GM19438 (cell line): Measurements from ENCODE around the gene TARM1.
"Not testable (repeated sequence)": the region's sequence is repeated elsewhere in the genome, so short reads cannot be mapped to it uniquely, and the experiment has no call there.

Source experiments
- ATAC-seq: cut with Tn5 transposase; IDR thresholded peaks from one replicate; pipeline ENCODE4 v1.9.1; 2021; ENCODE audit warnings: low read depth; ENCODE audit not compliant: unreplicated experiment

TARM1 gene

DNA sequence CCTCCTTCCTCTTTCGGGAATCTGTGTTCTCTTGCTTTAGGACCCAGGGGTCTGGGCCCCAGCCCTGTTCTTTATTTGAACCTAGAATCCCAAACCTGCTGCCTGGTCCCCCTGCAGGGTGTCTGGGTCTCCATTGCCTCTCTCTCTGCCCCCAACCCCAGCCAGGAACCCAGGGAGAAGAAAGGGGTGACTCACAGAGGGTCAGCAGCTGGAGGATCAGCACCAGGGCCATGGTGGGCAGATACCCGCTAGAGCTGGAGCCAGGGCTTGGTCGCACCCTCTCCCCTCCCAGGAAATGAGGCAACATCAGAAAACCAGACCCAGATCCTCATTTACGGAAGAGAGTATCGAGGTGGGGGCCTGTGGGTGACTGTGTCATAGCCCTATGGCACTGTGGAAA lies 19.4 kb upstream of the TARM1 start, which contains the start of gene OSCAR:
TSS of gene OSCAR (minus strand) at position 243 of the 400 bp plus-strand sequence. CDS start at position 232, 11 bp downstream.
- no peak for ATAC-seq

DNA sequence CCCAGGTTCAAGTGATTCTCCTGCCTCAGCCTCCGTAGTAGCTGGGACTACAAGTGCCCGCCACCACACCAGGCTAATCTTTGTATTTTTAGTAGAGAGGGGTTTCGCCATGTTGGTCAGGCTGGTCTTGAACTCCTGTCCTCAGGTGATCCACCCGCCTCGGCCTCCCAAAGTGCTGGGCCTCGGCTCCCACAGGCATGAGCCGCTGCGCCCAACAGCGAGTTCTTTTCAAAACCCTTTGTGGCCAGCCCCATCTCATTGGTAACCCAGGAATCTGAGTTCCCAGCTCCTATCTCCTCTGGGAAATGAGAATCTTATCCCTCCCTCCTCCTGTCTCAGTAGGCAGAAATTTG lies 18.7 kb upstream of the TARM1 start:
- ATAC-seq, result not testable (repeated sequence)

DNA sequence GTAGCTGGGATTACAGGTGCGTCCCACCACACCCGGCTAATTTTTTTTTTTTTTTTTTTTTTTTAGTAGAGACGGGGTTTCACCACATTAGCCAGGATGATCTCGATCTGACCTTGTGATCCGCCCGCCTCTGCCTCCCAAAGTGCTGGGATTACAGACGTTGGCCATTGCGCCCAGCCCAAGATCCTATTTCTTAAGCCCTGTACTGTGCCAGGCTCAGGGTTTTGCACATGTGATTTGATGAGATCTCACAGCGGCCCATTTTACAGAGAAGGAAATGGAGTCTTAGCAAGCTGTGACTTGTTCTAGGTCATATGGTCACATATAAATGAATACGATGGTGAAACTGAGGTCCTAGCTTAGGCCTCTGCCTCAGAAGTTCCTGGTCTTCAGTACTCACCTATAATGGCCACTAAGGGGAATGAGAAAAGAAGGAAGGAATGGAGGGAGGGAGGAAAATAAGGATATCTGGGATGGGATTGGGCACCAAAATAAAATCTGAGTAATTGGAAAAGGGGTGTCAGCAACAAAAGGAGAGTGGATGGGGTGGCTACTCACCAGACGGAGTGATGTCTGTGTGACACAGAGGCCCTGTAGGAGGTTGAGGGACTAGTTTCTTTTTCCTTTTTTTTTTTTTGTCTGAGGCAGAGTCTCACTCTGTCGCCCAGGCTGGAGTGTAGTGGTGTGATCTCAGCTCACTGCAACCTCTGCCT lies 18.2 kb upstream of the TARM1 start:
- ATAC-seq, result no peak

DNA sequence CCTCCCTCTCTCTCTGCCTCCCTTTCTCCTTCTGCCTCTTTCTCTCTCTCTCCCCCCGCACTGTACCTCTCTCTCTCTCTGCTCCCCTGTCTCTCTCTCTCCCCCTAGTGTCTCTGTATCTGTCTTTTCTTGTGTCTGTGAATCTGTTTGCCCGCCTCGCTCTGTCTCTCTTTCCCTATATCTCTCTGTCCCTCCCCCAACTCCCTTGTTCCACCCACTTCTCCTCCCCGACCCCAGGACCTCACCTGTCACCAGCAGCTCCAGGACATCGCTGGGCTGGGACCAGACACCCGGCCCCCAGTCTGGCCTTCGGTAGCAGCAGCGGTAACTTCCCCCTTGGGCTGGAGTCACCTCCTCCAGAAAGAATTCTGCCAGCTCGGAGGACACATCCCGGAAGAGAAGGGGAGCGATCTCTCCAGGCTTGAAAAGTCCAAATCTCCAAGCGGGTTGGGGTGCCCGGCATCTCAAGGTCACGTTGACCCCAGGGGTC lies 15.5 kb upstream of the TARM1 start:
- no peak for ATAC-seq

DNA sequence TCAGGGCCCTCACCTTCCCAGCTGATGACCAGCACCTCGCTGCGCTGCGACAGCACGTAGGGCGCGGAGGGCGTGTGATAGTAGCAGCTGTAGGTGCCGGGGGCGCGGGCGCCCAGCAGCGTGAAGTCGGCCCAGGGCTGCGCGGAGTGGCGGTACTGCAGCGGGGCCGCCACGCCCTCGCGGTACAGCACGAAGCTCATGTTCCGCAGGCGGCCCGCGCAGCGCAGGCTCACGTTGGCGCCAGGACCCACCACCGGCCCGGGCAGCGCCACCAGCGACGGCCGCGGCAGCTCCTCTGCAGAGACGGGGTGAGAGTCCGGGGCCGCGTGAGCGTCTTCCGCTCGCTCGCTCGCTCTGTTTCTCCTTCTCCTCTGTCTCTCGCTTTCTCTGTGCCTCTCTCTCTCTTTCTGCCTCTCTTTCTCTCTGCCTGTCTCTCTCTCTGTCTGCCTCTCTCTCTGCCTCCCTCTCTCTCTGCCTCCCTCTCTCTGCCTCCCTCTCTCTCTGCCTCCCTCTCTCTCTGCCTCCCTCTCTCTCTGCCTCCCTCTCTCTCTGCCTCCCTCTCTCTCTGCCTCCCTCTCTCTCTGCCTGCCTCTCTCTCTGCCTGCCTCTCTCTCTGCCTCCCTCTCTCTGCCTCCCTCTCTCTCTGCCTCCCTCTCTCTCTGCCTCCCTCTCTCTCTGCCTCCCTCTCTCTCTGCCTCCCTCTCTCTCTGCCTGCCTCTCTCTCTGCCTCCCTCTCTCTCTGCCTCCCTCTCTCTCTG lies 14.9 kb upstream of the TARM1 start:
- ATAC-seq, result not testable (repeated sequence)

DNA sequence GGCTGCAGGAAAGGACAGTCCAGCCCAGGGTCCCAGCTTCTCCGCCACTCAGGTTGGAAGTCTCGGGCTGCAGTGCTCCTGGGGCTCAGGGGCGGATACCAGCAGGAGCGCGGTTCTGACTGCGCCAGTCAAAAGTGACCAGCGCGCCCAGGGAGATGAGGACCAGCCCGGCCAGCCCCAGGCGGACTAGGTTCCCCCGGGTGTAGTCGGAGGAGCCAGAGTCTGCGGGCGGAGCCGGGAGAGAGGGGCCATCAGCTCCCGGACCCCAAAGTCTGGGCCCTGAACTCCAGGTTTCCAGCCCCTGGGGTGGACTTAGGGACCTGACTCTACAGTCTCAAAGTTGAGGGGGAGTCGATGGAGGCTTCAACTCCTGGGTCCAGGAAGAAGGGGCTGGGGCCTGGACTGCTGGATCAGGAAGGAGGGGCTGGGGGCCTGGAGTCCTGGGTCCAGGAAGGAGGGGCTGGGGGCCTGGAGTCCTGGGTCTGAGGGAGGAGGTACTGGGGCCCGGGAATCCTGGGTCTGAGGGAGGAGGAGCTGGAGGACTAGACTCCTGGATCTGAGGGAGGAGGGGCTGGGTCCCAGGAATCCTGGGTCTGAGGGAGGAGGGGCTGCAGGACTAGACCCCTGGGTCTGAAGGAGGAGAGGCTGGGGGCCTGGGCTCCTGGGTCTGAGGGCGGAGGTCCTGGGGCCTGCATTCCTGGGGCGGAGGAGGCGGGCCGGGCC lies 14.1 kb upstream of the TARM1 start:
- no peak for ATAC-seq

DNA sequence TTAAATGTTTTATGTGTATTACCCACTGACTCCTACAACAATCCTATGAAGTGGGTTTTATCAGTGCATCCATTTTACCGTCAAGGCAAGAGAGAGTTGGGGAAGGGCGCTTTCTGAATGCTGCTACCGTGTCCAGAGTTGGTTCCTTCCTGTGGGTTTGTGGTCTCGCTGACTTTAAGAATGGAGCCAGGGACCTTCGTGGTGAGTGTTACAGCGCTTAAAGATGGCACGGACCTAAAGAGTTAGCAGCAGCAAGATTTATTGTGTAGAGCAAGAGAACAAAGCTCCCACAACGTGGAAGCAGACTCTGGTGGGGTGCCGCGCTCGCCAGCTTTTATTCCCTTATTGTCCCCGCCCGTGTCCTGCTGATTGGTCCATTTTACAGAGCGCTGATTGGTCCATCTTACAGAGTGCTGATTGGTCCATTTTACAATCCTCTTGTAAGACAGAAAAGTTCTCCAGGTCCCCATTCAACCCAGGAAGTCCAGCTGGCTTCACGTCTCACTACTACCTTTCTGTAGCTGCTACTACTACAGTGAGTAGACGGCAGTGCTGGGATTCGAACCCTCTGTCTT lies 13.3 kb upstream of the TARM1 start:
- ATAC-seq, result no peak

DNA sequence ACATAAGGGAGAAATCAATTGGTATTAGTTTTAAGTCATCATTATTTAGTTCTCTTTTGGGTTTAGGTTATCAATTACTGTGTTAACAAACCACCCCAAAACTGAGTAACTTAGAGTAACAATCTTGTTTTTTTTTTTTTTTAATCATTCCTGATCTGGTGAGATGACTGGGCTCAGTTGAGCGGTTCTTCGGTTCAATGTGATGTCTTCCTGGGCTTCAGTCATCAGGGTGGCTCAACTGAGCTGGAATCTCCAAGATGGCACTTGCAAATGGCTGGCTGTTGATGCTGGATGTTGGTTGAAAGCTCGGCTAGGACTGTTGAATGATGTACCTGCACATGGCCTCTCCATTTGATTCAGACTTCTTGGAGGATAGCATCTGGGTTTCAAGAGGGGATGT lies 3.2 kb upstream of the TARM1 start:
- ATAC-seq, result no peak

DNA sequence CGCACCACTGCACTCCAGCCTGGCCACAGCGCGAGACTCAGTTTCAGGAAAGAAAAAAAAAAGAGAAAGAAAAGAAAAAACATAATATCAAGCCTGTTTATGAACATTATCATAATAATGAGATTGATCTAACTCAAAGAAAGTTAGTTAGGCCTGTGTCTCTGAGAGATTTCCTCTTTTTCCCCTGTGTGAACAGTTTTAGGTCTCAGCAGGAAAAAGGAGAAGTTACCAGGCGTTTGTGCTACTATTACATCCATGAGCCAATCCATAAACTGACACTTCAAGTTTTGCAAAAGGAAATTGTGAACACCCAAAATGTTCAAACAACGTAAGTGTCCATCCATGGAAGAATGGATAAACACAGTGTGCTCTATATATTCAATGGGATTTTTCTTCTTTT lies 3.8 kb downstream of the TARM1 start:
- no peak for ATAC-seq

DNA sequence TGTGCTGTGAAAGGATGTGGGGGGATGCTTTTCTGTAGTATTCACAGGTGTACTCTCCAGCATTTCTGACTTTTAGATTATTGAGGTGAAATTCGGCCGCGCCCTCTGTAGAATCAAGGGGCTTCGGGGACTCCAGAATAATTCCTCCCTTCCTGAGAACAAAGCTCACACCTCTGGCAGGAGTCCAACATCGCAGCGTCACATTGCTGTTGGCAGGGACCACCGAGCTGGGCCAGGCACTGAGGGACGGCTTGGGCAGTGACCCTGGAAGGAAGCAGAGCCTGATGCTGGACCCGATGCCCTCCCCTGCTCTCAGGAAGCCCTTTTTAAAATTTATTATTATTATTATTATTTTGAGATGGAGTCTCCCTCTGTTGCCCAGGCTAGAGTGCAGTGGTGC lies 6.3 kb downstream of the TARM1 start:
- ATAC-seq, result no peak

DNA sequence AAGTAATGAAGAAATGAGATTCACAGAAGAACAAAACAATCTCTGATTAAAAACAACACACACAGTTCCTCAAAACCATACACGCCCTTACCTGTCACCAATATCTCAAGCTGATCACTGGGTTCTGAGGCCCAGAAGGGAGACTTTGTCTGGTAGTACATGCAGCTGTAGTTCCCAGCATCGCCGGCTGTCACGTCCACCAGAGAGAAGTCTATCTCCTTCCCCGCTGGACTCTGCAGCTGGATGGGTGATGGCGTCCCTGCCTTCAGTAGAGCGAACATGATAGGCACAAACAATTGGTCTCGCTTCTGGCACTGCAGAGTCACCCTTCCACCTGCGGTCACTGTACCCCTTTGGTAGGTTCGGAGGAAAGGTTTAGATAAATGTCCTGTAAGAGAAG lies 7.3 kb downstream of the TARM1 start:
- ATAC-seq, result no peak

DNA sequence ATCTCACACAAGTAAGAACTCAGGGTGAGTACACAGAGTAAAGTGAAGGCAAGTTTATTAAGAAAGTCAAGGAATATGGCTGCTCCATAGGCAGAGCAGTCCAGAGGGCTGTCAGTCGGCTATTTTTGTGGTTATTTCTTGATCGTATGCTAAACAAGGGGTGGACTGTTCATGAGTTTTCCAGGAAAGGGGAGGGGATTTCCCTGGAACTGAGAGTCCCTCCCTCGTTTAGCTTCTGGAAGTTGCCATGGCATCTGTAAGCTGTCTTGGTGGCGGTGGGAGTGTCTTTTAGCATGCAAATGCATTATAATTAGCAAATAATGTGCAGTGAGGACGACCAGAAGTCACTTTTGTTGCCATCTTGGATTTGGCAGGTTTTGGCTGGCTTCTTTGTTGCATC lies 11.7 kb downstream of the TARM1 start:
- ATAC-seq, result no peak

DNA sequence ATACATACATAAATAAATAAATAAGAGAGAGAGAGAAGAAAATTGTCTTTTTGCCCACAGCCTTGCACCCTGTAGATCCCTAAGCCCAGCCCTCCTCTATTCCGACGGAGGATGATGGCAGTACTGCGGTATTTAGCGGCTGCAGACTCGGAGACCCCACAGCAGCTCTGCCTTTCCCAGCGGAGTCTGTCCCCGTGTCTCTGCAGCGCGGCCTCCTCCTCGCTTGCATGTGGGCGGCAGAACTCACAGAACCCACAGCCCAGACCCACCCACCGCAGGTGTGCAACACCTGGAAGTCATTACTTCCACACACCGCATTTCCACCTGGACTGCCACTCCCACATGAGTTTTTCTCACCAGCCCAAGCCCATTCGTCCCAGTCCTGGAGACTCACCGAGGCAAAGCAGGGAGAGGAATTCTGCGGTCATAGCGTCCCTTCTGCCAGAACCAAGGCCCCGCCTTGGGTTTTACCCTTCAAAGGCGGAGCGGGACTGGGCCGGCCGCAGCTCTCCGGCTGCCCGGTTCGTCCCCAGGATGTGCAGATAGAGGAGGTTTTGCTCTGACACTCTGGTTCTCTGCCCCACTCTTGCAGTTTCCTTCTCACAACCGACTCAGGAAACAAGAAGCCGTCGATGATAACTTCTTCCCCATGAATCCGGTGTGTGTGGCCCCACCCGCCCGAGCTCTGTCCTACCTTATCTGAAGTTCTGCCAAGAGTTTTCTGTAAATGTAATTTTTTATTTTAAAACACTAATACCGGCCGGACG lies 17.6 kb downstream of the TARM1 start, which contains the start of gene VSTM1:
TSS of gene VSTM1 (minus strand) at position 548 of the 767 bp plus-strand sequence. CDS start at position 428, 120 bp downstream.
- no peak for ATAC-seq

DNA sequence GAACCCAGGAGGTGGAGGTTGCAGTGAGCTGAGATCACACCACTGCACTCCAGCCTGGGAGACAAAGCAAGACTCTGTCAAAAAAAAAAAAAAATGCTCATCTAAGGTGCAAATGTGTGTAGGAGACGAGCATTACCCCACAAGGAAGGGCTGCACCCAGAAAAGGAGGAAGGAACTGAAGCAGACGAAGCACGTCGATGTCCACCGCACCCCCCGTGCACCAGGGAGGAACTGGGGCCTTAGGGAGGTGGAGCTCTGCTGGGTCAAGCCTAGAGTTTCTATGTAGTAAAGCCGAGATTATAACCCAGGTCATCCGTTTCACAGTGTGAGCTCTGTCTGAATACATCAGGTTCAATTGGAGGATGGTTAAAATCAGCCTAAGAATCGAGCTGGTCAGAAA lies 18.5 kb downstream of the TARM1 start:
- no peak for ATAC-seq

DNA sequence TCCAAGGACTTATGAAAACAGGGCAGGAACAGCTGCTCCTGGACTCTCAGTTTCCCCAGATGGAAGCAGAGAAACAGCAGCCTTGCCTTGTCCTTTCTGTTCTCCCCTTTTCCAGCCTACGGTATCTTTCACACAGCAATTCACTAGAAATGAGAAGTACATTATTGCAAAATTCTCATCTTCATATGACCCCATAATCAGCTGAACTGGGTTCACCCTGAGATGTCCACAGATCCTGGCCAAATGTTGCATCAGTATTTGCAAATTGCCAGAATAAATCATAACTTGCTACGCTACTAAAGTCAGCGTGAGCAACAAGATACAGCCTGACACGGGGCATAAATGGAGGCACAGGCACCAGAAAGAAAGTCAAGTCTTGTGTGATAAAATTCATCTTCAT lies 33.5 kb downstream of the TARM1 start:
- ATAC-seq, result no peak

DNA sequence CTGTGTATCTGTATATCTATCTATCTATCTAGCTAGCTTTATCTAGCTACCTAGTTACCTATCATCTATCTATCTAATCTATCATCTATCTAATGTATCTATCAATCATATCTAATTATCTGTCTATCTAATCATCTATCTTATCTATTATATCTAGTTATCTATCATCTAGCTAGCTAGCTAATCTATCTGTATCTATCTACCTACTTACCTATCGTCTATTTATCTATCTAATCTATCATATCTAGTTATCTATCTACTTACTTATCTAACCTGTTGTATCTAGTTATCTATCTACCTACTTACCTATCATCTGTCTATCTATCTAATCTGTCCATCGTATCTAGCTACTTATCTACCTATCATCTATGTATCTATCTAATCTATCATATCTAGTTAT lies 35.4 kb downstream of the TARM1 start:
- ATAC-seq, result no peak

DNA sequence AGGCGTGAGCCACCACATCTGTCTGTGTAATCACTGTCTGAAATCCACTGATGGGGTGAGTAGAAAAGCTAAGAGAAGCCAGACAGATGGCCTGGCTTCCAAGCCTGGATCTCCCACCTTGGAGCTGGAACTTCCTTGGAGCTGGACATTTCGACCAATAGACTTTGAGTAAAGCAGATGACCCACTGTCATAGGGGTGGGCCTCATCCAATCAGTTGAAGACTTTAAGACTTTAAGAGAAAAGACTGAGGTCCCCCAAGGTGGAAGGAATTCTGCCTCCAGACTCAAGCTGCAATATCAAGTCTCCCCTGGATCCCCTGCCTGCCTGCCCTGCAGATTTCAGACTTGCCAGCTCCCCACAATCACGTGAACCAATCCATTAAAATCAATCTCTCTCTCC lies 38.2 kb downstream of the TARM1 start:
- ATAC-seq, result no peak

DNA sequence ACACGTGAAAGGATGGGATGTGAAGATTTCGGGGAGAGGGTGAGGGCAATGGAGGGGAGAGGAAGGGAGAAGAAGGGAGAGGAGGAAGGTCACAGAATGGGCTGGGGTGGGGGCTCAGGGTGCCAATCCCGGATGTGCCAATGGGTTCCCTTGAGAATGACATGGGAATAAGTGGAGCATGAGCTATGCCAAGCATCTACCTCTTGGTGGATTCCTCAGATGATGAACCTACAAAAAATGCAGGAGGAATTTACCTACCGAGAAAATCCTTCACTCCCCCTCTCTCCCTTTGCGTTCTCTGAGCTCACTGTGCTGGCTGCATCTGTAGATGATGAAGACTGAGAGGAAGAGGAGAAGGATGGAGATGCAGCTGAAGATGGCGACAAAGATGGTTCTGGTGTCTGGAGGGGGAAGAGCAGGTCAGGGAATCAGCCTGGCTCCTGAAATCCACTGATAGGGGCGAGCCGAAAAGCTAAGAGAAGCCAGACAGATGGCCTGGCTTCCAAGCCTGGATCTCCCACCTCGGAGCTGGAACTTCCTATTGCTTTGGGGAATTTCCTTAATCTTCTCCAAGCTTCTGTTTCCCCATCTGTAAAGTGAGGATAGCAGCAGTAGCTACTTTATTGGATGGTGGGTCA lies 39.1 kb downstream of the TARM1 start:
- no peak for ATAC-seq

DNA sequence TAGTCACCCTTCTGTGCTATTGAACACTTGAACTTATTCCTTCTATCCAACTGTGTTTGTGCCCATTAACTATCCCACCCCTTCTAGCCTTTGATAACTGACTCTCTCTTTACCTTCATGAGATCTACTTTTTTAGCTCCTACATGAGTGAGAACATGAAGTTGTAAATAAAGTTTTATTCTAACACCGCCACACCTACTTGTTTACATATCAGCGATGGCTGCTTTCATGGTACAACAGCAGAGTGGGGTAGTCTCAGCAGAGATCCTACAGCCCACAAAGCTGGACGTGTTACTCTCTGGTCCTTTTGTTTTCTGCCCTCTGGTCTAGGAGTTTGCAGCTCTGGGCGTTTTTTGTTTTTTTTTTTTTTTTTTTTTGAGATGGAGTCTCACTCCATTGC lies 41.2 kb downstream of the TARM1 start:
- ATAC-seq, result no peak

DNA sequence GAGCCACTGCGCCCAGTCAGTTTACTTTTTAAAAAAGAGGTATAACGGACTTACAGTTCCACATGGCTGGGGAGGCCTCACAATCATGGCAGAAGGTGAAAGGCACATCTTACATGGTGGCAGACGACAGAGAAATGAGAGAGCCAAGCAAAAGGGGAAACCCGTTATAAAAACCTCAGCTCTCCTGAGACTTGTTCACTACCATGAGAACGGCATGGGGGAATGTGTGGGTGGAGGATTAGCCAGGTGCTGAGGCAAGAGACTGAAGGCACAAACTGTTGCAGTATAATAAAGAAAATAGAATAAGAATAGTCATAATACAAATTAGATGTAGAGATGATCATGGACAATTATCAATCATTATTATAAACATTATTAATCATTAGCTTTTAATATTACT lies 44.6 kb downstream of the TARM1 start:
- not testable (repeated sequence) for ATAC-seq
